Neural cell (in vitro differentiated cells): ENCODE measurements around the gene EFCAB6. TPM values are rescaled to one million over a fixed set of nuclear protein-coding genes. Genes with fewer than 3 reads are reported as not detected.

ENCODE experiments used
- H2AFZ ChIP-seq: fragments of 200-600, 300-800 bp; sonication (generic), shearing (Covaris generic); 2 replicates; pipeline ENCODE4 v1.6.0; 2014; ENCODE audit warnings: low read depth, mild to moderate bottlenecking, antibody characterized with exemption, low read length, moderate library complexity
- H3F3A ChIP-seq: fragments of 200-600 bp; shearing (Covaris generic); 2 replicates; pipeline ENCODE4 v1.6.1; 2016; ENCODE audit warnings: mild to moderate bottlenecking, moderate library complexity, mixed read lengths, antibody characterized with exemption, low read length; ENCODE audit not compliant: insufficient read depth, poor library complexity, severe bottlenecking
- H3K27ac ChIP-seq: fragments of 200-600, 300-800 bp; sonication (generic), shearing (Covaris generic); 2 replicates; pipeline ENCODE4 v1.5.1; 2014; ENCODE audit warnings: mild to moderate bottlenecking, low read length, moderate library complexity
- H3K27me3 ChIP-seq: fragments of 300-800, 200-600 bp; sonication (generic), shearing (Covaris generic); 2 replicates; pipeline ENCODE4 v1.6.0; 2014; ENCODE audit warnings: mild to moderate bottlenecking, low read depth, low read length, moderate library complexity; ENCODE audit not compliant: insufficient read depth
- H3K36me3 ChIP-seq: fragments of 300-800, 200-600 bp; sonication (generic), shearing (Covaris generic); 2 replicates; pipeline ENCODE4 v1.5.1; 2014; ENCODE audit warnings: mild to moderate bottlenecking, antibody characterized with exemption, low read length, moderate library complexity; ENCODE audit not compliant: insufficient read depth
- H3K4me2 ChIP-seq: fragments of 300-800, 200-600 bp; sonication (generic), shearing (Covaris generic); 2 replicates; pipeline ENCODE4 v1.6.0; 2014; ENCODE audit warnings: mild to moderate bottlenecking, low read length
- H3K4me3 ChIP-seq: fragments of 300-800, 200-600 bp; sonication (generic), shearing (Covaris generic); 2 replicates; pipeline ENCODE4 v1.5.1; 2014; ENCODE audit warnings: mild to moderate bottlenecking, low read length, moderate library complexity
- H3K79me2 ChIP-seq: fragments of 200-600 bp; shearing (Covaris generic); replicated peaks from 2 replicates; pipeline ENCODE4 v1.6.0; 2014; ENCODE audit warnings: mild to moderate bottlenecking, low read length, moderate library complexity; ENCODE audit not compliant: insufficient read depth
- H3K9ac ChIP-seq: fragments of 300-800, 200-600 bp; sonication (generic), shearing (Covaris generic); 2 replicates; pipeline ENCODE4 v1.6.1; 2016; ENCODE audit warnings: mild to moderate bottlenecking, low read length, mixed read lengths
- H3K9me2 ChIP-seq: fragments of 200-600 bp; shearing (Covaris generic); 2 replicates; pipeline ENCODE4 v1.6.1; 2016; ENCODE audit warnings: mild to moderate bottlenecking, low read length, mixed read lengths; ENCODE audit not compliant: insufficient read depth
- H3K9me3 ChIP-seq: fragments of 200-600, 300-800 bp; sonication (generic), shearing (Covaris generic); 2 replicates; pipeline ENCODE4 v1.6.1; 2016; ENCODE audit warnings: mild to moderate bottlenecking, mixed run types, low read length, moderate library complexity, mixed read lengths
- H4K20me1 ChIP-seq: fragments of 200-600 bp; shearing (Covaris generic); 2 replicates; pipeline ENCODE4 v1.6.1; 2016; ENCODE audit warnings: mild to moderate bottlenecking, mixed run types; ENCODE audit not compliant: insufficient read depth
- EP300 ChIP-seq: fragments of 450-650 bp; conservative IDR thresholded peaks from 2 replicates; pipeline ENCODE4 v1.6.1; 2014; ENCODE audit warnings: antibody characterized with exemption, mild to moderate bottlenecking, moderate library complexity; ENCODE audit not compliant: poor library complexity, severe bottlenecking
- EZH2 ChIP-seq: fragments of 200-600, 300-800 bp; shearing (Covaris generic), sonication (generic); IDR thresholded peaks from 2 replicates; pipeline ENCODE4 v1.6.1; 2014; ENCODE audit warnings: antibody characterized with exemption, low read length, borderline replicate concordance, mild to moderate bottlenecking; ENCODE audit not compliant: insufficient read depth, poor library complexity, severe bottlenecking
- MXI1 ChIP-seq: fragments of 450-650 bp; conservative IDR thresholded peaks from 2 replicates; pipeline ENCODE4 v1.6.1; 2014; ENCODE audit warnings: antibody characterized with exemption, mild to moderate bottlenecking; ENCODE audit not compliant: poor library complexity, severe bottlenecking
- POLR2AphosphoS5 ChIP-seq: IDR thresholded peaks from 2 replicates; pipeline ENCODE4 v1.6.1; 2012
- RAD21 ChIP-seq: fragments of 450-650 bp; conservative IDR thresholded peaks from 2 replicates; pipeline ENCODE4 v1.6.1; 2014; ENCODE audit warnings: antibody characterized with exemption, mild to moderate bottlenecking, moderate library complexity
- REST ChIP-seq: IDR thresholded peaks from 2 replicates; pipeline ENCODE4 v1.6.1; 2012; ENCODE audit warnings: borderline replicate concordance
- SMC3 ChIP-seq: fragments of 450-650 bp; conservative IDR thresholded peaks from 2 replicates; pipeline ENCODE4 v1.6.1; 2014; ENCODE audit warnings: antibody characterized with exemption, mild to moderate bottlenecking, moderate library complexity; ENCODE audit not compliant: poor library complexity
- TAF1 ChIP-seq: IDR thresholded peaks from 2 replicates; pipeline ENCODE4 v1.6.1; 2012; ENCODE audit warnings: low read depth
- polyA plus RNA-seq: library from polyadenylated mRNA; depleted of rRNA; stranded (reverse); fragments of >200 nt; gene quantifications from 2 replicates; pipeline ENCODE4 v1.2.3, GENCODE V29; 2014
- TF ChIP-seq, protein P1 (sequence below): fragments of 450-650 bp; IDR thresholded peaks from 2 replicates; pipeline ENCODE4 v1.5.1; 2014; ENCODE audit warnings: antibody characterized with exemption, mild to moderate bottlenecking, moderate library complexity; ENCODE audit not compliant: poor library complexity, severe bottlenecking

The EFCAB6 gene
- polyA plus RNA-seq, 1 donor from 2014 or later = 1.4 TPM

- Histone ChIP-seq H3K79me2 (no peaks in the 10 kb centered on the region), H3K27ac (no peak overlapping the region), H3F3A (no peaks in the 10 kb centered on the region), H4K20me1 (no peaks in the 10 kb centered on the region), H3K4me2 (no peak overlapping the region), H3K9me2 (no peaks in the 10 kb centered on the region), H3K9ac (no peak overlapping the region), H3K36me3 (no peaks in the 10 kb centered on the region), H3K9me3 (no peaks in the 10 kb centered on the region), H2AFZ (no peak overlapping the region), H3K27me3 (no peaks in the 10 kb centered on the region), H3K4me3 (no peak overlapping the region)
- TF ChIP-seq EZH2 = no peak
- no peak for TF ChIP-seq EP300
- TF ChIP-seq REST = no peak
- TF ChIP-seq TAF1 = no peak
- TF ChIP-seq, protein P1, sequence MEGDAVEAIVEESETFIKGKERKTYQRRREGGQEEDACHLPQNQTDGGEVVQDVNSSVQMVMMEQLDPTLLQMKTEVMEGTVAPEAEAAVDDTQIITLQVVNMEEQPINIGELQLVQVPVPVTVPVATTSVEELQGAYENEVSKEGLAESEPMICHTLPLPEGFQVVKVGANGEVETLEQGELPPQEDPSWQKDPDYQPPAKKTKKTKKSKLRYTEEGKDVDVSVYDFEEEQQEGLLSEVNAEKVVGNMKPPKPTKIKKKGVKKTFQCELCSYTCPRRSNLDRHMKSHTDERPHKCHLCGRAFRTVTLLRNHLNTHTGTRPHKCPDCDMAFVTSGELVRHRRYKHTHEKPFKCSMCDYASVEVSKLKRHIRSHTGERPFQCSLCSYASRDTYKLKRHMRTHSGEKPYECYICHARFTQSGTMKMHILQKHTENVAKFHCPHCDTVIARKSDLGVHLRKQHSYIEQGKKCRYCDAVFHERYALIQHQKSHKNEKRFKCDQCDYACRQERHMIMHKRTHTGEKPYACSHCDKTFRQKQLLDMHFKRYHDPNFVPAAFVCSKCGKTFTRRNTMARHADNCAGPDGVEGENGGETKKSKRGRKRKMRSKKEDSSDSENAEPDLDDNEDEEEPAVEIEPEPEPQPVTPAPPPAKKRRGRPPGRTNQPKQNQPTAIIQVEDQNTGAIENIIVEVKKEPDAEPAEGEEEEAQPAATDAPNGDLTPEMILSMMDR = no peak
- TF ChIP-seq SMC3 = no peak
- TF ChIP-seq MXI1 = no peak
- TF ChIP-seq POLR2AphosphoS5 = no peak
Measured at GRCh38 chr22:43520632-43521039, 291.5 kb downstream of the EFCAB6 start.

GRCh38 chr22:43516996-43517635 is 295.0 kb downstream of the EFCAB6 start:
- Histone ChIP-seq H3K9ac (no peak overlapping the region), H3F3A (no peaks in the 10 kb centered on the region), H3K4me3 (no peak overlapping the region), H3K9me2 (no peaks in the 10 kb centered on the region), H3K79me2 (no peaks in the 10 kb centered on the region), H3K4me2 (no peak overlapping the region), H3K9me3 (no peaks in the 10 kb centered on the region), H3K27ac (no peak overlapping the region), H2AFZ (no peak overlapping the region), H3K27me3 (no peaks in the 10 kb centered on the region), H3K36me3 (no peaks in the 10 kb centered on the region), H4K20me1 (no peaks in the 10 kb centered on the region)
- TF ChIP-seq EZH2 (no peak), RAD21 (no peak), MXI1 (no peak), SMC3 (no peak), REST (no peak)
